ENCODE data around the gene HACD1.

GRCh38 chr10:17590969-17591645 is 26.1 kb downstream of the HACD1 start:
- TF ChIP-seq CTCF (IDR thresholded peaks at IDR 0.05) (no peak), POLR2A (IDR thresholded peaks at IDR 0.05) (no peak)

All from uterus (tissue), 2 donors.